Esophagus muscularis mucosa (tissue), 4 donors: Measurements from ENCODE around the gene ITGB8. TPM values are rescaled to one million over a fixed set of nuclear protein-coding genes. Genes with fewer than 3 reads are reported as not detected.

Experiments
- DNase-seq: peaks from one replicate; pipeline ENCODE4 v3.0.0-alpha.2; 2017; ENCODE audit errors: extremely low spot score
- H3K27ac ChIP-seq, 4 donors: fragments of 200-600 bp; sonication (generic); replicated peaks in 1 of 4; 1 replicate in 3 of 4; 2 replicates in 1 of 4; pipeline ENCODE4 v1.5.1; 2016 to 2019; ENCODE audit warnings: mild to moderate bottlenecking in 1 of 4
- H3K27me3 ChIP-seq, 4 donors: fragments of 200-600 bp; sonication (generic); one replicate each; pipeline versions ENCODE4 v1.5.1 to v1.6.0; 2016 to 2019
- H3K36me3 ChIP-seq, 4 donors: fragments of 200-600 bp; sonication (generic); one replicate each; pipeline ENCODE4 v1.5.1; 2016 to 2019
- H3K4me1 ChIP-seq, 4 donors: fragments of 200-600 bp; sonication (generic); one replicate each; pipeline ENCODE4 v1.5.1; 2016 to 2019
- H3K4me3 ChIP-seq, 4 donors: fragments of 200-600 bp; sonication (generic); 1 replicate in 2 of 4; 2 replicates in 2 of 4; pipeline ENCODE4 v1.5.1; 2016 to 2019; ENCODE audit warnings: mild to moderate bottlenecking in 4 of 4, moderate library complexity in 1 of 4
- H3K9me3 ChIP-seq, 4 donors: fragments of 200-600 bp; sonication (generic); 1 replicate in 3 of 4; 2 replicates in 1 of 4; pipeline ENCODE4 v1.5.1; 2016 to 2019
- CTCF ChIP-seq, 3 experiments: fragments of 200-600 bp in 2 of 3; fragments of 450-650 bp in 1 of 3; sonication (generic) in 2 of 3; IDR thresholded peaks; one replicate each; pipeline ENCODE4 v1.5.1; 2017 to 2019; ENCODE audit warnings: antibody characterized with exemption in 3 of 3, mild to moderate bottlenecking in 2 of 3, moderate library complexity in 1 of 3
- EP300 ChIP-seq: sonication (generic); formaldehyde crosslinking; IDR thresholded peaks from one replicate; pipeline ENCODE4 v1.6.1; 2017; ENCODE audit warnings: antibody characterized with exemption
- POLR2A ChIP-seq: fragments of 450-650 bp; IDR thresholded peaks from one replicate; pipeline ENCODE4 v1.6.1; 2017; ENCODE audit warnings: antibody characterized with exemption, moderate library complexity, mild to moderate bottlenecking, low read depth
- POLR2AphosphoS5 ChIP-seq, 2 donors: sonication (generic); formaldehyde crosslinking; IDR thresholded peaks; one replicate each; pipeline ENCODE4 v1.6.1; 2017; ENCODE audit warnings: antibody characterized with exemption in 2 of 2
- WGBS: methylation state at CpG from one replicate; pipeline ENCODE4 v1.1.5; 2018; 5-methylcytosine and 5-hydroxymethylcytosine counted together
- intact Hi-C: fragments of 100-400 bp; cut with DNase I; formaldehyde crosslinking; loops from one replicate; pipeline ENCODE4 v1.15.1; 2023
- total RNA-seq, 4 donors: library from RNA; depleted of rRNA; stranded (reverse); fragments of >200 nt; gene quantifications; one replicate each; pipeline versions ENCODE4 v1.1.0 to v1.2.1, GENCODE V29; 2016

Gene ITGB8
- total RNA-seq, 4 donors from 2014 or later, result 19.5 to 30.4 (median 21.5) TPM

GRCh38 chr7:20358762-20359282, 28.1 kb downstream of the ITGB8 start:
- Histone ChIP-seq H3K36me3 (no peaks in the 10 kb centered on the region), H3K4me3 (no peak overlapping the region), H3K27ac (no peak overlapping the region), H3K27me3 (no peaks in the 10 kb centered on the region), H3K4me1 (peaks cover 0 to 11% (median 5%) of the 10 kb centered on the region in 4 donors), H3K9me3 (no peaks in the 10 kb centered on the region)
- intact Hi-C loops, result no loop called here
- WGBS, result 91% methylated on average over 3 of the region's 3 CpGs
- no peak for TF ChIP-seq CTCF (IDR thresholded peaks at IDR 0.05)
- no peak for TF ChIP-seq POLR2AphosphoS5 (IDR thresholded peaks at IDR 0.05)
- TF ChIP-seq EP300, result no peak
- no peak for TF ChIP-seq POLR2A
- DNase-seq, result no peak

DNA sequence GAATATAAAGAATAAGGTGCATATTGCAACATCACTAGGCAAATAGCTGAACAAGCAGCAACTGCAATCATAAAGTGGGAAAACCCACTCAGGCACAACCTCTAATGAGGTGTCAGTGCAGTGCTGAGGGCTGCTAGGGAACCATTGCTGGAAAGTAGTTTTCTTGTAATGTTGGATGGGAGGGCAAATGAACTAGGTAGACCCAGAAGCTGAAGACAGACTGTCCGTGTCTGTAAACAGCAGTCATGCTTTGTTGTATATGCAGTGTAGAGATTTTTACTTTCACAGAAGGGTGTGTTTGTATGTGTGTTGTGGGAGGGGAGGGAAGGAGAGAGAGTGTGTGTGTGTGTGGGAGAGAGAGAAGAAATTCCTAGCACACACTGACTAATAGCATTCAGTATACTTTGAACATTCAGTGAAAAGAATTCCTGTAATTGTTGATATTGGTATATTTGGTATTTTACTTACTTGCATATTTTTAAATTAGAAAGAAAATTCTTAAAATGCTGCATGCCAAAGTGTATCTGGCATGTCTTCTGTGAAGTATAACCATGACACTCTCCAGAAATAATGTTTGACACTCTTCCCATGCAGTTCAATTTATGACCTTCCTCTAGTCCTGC, 28.8 kb downstream of the ITGB8 start:
- no peak for DNase-seq
- Histone ChIP-seq H3K36me3 (no peaks in the 10 kb centered on the region), H3K27me3 (no peaks in the 10 kb centered on the region), H3K9me3 (no peaks in the 10 kb centered on the region), H3K27ac (no peak overlapping the region), H3K4me1 (peaks cover 0 to 17% (median 7%) of the 10 kb centered on the region in 4 donors), H3K4me3 (no peak overlapping the region)
- TF ChIP-seq POLR2A (no peak), POLR2AphosphoS5 (IDR thresholded peaks at IDR 0.05) (no peak), CTCF (IDR thresholded peaks at IDR 0.05) (no peak), EP300 (no peak)
- 67% methylated on average over 1 of the region's 1 CpG for WGBS
- intact Hi-C loops, result no loop called here

GRCh38 chr7:20362574-20363253, 32.0 kb downstream of the ITGB8 start:
- Histone ChIP-seq H3K27me3 (no peaks in the 10 kb centered on the region), H3K27ac (no peak overlapping the region), H3K36me3 (no peaks in the 10 kb centered on the region), H3K9me3 (no peaks in the 10 kb centered on the region), H3K4me3 (no peak overlapping the region), H3K4me1 (peaks cover 7 to 34% (median 24%) of the 10 kb centered on the region in 4 donors)
- WGBS, result 79% methylated on average over 2 of the region's 2 CpGs
- no peak for DNase-seq
- intact Hi-C loops, result no loop called here
- no peak for TF ChIP-seq POLR2AphosphoS5 (IDR thresholded peaks at IDR 0.05)
- TF ChIP-seq EP300, result no peak
- no peak for TF ChIP-seq CTCF (IDR thresholded peaks at IDR 0.05)
- no peak for TF ChIP-seq POLR2A

DNA sequence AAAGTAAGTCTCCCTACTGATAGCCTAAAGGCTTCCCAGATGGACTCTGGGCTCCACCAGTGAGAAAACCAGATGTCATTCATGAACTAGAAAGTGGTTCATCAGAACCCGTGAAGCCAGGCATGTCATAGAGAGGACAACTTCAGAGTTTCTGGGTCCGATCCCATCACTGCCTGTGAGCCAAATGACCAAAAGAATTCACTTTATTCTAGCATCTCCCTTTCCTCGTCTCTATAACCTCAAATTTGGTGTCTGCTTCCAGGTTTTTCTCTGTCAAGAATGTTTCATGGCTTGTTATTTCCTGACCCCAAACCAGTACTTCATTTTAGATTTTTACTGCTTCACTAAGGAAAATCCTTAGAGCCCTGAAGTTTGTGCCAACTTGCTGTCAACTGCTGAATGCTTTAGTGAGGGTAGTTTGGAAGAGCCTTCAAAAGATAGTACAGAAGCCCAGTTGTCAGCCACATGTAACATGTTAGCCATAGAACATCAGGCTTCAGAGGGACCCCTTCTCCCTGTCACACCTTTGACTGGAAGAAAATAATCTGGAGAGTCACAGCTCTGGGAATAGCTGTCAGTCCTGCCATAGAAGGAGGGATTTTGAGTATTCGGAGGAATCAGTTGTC, 34.0 kb downstream of the ITGB8 start:
- no peaks in the 10 kb centered on the region for H3K27me3 ChIP-seq
- 59% methylated on average over 4 of the region's 4 CpGs for WGBS
- no peak overlapping the region for H3K4me3 ChIP-seq
- no peaks in the 10 kb centered on the region for H3K9me3 ChIP-seq
- peak overlapping the region; percentile 40 to 72 (median 63) for H3K27ac ChIP-seq
- peaks cover 0 to 9% (median 0%) of the 10 kb centered on the region in 4 donors for H3K36me3 ChIP-seq
- intact Hi-C loops, result no loop called here
- TF ChIP-seq POLR2AphosphoS5 (IDR thresholded peaks at IDR 0.05), result no peak
- no peak for TF ChIP-seq EP300
- TF ChIP-seq POLR2A, result no peak
- TF ChIP-seq CTCF (IDR thresholded peaks at IDR 0.05), result no peak
- peaks cover 7 to 30% (median 24%) of the 10 kb centered on the region in 4 donors for H3K4me1 ChIP-seq
- DNase-seq, result no peak
